CD4-positive, alpha-beta T cell treated with Interleukin-10 for 1 hour (primary cell): ENCODE results near the gene AUH.

ENCODE experiments used
- DNase-seq: peaks from one replicate; pipeline ENCODE4 v3.0.0-alpha.2; 2020

AUH gene

GRCh38 chr9:91333551-91333950 is 28.2 kb downstream of the AUH start:
- DNase-seq = no peak

DNA sequence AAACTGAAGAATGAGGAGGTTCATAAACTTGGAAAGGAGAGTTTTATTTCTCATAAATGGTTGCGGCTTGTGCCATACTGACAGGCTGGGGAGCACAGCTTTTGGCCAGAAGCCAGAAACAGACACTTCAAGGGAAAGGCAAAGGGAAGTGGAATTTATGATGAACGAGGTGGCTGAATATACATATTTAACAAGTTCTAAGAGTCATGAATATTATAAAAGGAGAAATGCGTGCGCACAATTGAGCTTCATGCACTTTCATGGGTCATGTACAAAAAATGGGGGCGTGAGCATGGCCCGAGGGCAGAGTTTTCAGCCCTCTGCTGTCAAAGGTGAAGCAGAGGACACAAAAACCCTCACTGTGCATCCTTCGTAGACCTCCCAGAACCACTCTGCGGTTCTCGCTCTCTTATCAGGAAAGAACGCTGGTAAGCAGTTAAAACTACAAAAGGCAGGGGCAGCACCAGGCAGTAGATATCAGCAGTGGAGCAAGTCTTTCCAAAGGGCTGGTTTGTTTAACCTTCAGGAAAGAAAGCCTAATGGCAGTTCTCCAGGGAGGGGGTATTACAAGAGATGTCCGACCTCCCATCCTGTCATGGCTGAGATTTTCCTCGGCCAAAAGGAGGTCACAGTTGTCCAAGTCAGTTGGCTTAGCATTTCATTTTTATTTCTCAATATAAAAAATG is 29.0 kb downstream of the AUH start:
- DNase-seq = no peak

DNA sequence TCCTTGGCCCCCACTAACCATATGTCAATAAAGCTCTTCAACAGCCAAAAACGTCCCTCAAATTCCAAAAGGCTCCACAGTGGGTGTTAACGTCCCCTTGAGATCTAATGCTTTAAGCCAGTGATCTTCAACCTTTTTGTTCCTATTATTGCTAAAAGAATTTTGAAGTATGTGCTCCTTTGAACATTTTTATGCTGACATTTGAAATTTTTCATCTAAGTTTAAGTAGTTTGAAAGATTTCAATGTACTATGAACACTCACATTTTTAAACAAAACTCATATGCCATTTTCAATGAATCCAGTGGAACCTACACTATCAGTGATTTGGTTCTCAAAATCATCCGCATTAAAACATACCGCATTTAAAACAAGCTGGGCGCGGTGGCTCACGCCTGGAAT is 29.9 kb downstream of the AUH start:
- no peak for DNase-seq

- DNase-seq = no peak
Observed at GRCh38 chr9:91328186-91328585, 33.5 kb downstream of the AUH start.

DNA sequence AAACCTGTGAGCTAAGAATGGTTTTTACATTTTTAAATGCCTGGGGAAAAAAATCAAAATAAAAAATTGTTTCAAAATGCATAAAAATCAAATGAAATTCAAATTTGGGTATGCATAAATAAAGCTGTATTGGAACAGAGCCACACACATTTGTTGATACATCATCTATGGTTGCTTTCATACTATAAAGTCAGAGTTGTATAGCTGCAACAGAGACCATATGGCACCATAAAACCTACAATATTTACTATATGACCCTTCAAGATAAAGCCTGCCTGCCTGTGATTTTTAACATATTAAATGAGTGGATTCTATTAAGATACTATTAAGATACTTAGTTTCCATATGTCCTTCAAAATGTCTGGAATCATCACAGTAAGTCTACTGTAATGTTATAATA is 40.0 kb downstream of the AUH start:
- no peak for DNase-seq

DNA sequence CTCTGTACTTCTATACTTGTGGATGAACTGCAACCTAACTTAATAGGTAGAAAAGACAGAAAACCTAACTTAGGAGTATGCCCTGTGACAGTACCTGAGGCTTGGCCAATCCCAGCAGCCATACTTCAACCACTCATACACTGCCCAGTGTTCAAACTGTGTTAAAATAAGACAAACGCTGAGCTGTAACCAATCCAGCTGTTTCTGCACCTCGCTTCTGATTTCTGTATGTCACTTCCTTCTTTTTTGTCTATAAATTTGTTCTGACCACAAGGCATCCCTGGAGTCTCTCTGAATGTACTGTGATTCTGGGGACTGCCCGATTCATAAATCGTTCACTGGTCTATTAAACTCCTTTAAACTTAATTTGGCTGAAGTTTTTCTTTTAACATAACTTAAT is 41.4 kb downstream of the AUH start:
- DNase-seq = no peak

- no peak for DNase-seq
Observed at GRCh38 chr9:91316093-91316492, 45.6 kb downstream of the AUH start.

DNA sequence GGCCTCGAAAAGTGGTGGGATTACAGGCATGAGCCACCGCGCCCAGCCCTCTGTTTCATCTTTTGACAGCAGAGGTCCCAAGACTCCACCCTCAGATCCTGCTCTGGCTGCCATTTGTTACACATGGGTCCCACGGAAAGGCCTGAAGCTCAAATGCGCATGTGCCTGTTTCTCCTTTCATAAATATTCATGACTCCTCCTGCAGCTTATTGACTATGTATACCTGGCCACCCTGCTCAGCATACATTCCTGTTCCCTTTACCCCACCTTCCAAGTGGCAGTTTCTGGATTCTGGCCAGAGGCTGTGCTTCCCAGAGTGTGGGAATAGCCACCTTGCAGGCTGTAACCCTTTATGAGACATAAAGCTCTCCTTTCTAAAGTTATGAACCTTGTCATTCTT is 46.5 kb downstream of the AUH start:
- DNase-seq = no peak

DNA sequence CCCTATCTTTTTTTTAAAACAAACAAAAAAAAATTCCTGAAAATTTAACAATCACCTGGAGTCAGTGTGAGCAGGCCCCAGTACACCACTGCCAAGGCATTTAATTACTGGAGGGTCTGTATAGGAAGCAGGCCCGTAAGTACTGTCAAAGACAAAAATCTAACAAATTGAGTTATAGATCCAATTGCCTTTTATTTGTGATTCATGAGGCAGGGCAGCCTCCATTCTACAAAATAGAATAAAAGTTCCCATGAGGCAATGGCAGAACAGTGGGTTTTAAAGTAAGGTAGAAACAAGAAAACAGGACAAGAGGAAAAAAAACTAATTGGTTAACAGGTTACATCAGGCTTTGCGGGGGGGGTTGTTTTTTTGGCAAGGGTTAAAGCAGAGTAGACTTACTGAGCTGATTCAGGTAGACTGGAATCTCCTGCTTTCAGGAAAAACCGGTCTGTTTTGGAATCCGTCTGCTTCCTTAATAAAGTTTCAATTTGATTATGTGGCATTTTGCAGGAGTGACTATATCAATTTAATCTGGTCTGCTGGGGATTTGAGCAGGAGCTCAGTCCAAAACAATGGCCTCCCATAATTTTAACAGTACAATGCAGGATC is 48.9 kb downstream of the AUH start:
- DNase-seq = no peak

DNA sequence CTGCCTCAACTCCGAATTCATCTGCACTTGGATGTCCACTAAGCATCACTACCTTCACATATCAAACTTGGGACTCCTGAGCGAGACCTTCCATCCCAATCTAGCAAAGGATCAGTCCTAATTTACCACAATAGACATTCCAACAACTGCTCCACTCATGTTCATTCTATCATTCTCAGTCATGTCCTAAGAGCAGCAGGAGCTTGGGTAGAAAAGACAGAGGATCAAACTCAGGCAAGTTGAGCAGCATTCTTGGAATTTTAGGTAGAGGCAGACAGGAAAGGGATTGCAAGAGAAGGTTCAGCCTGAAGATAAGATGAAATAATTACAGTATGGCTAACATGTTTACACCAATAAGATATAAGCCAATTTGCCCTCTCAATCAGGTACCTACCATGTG is 51.7 kb downstream of the AUH start:
- DNase-seq = no peak

GRCh38 chr9:91308191-91308590 is 53.5 kb downstream of the AUH start:
- no peak for DNase-seq

- no peak for DNase-seq
Observed at GRCh38 chr9:91307279-91307678, 54.4 kb downstream of the AUH start.

- no peak for DNase-seq
Observed at GRCh38 chr9:91306296-91306630, 55.5 kb downstream of the AUH start.

GRCh38 chr9:91305596-91306295 is 56.0 kb downstream of the AUH start:
- DNase-seq = no peak

- no peak for DNase-seq
Observed at GRCh38 chr9:91303741-91304415, 57.8 kb downstream of the AUH start.

GRCh38 chr9:91302831-91303230 is 58.9 kb downstream of the AUH start:
- no peak for DNase-seq

DNA sequence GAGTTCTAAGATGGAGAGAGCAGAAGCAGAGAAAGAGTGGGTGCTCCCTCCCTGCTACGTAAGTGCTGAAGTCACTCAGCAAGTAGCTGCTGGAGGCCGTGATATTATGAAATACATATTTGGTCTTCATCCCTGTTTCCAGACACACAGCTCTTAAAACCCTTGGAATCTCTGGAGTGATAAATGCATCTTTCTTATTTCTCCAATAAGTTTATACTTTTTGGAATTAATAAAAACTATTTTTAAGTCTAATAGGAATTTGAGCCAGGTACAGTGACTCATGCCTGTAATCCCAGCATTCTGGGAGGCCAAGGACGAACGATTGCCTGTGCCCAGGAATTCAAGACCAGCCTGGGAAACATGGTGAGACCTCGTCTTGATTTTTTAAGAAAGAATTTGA is 60.6 kb downstream of the AUH start:
- no peak for DNase-seq

DNA sequence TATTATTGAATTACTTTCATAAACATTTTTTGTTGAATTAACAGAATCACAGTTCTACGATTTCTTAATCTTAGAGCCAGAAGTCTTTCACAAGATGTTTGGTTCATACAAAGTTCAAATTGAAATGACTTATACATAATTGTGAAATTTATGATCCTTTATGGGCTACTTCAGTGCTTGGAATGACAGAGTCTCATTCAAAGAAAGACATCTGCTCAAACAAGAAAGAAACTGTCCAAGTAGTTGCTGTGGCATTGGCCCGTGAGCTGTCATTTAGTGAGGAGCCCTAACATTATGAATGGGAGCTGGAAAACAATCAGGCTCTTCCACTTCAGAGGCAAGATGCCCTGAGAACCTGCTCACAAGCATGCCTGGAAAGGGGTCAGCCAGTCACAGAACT is 63.4 kb downstream of the AUH start:
- no peak for DNase-seq

DNA sequence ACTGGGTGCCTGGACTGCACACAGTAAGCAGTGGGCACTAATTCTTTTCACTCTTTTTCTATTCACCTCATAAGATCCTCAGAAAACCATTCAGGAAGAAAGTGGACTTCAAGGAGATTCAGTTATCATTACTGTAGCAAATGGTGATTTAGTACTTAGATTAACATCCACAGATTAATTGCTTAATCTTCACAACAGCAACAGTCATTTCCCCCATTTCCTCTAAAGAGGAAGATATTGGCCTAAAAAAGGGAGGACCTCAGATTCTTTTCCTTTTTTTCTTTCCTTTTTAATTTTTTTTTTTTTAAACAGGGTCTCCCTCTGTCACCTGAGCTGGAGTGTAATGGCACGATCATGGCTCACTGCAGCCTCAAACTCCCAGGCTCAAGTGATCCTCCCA is 64.4 kb downstream of the AUH start:
- no peak for DNase-seq

DNA sequence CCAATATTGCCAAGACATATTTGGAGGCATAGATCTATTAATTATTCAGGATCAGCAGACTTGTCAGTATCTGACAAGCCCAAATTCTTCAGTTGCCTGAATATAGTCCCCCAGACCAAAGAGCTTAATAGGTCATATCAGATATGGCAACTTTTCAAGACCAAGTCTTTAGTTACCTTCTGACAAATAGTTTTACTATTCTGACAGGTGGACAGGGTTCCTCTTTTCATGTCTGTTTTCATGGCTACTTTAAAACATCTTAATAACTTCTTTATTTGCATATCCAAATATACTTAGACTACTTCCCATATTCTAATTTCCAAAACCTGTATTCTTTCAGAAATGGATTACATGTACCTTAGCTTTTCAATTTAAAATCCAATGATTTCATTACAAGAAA is 65.4 kb downstream of the AUH start:
- no peak for DNase-seq

GRCh38 chr9:91295357-91295756 is 66.4 kb downstream of the AUH start:
- DNase-seq = no peak

GRCh38 chr9:91291866-91292265 is 69.9 kb downstream of the AUH start:
- DNase-seq = no peak

GRCh38 chr9:91289244-91289643 is 72.5 kb downstream of the AUH start:
- no peak for DNase-seq

GRCh38 chr9:91285729-91286353 is 75.9 kb downstream of the AUH start:
- DNase-seq = no peak
